Activated effector memory CD4-positive, alpha-beta T cell treated with anti-CD3 and anti-CD28 coated beads, Interleukin-2, amount 50 U/mL, for 16 hours (primary cell): Measurements from ENCODE around the gene ATP6V0A1.
"Not testable (repeated sequence)": the region's sequence is repeated elsewhere in the genome, so short reads cannot be mapped to it uniquely, and the experiment has no call there.

Experiments
- DNase-seq: peaks from one replicate; pipeline ENCODE4 v3.0.0-alpha.2; 2020

ATP6V0A1 gene

DNA sequence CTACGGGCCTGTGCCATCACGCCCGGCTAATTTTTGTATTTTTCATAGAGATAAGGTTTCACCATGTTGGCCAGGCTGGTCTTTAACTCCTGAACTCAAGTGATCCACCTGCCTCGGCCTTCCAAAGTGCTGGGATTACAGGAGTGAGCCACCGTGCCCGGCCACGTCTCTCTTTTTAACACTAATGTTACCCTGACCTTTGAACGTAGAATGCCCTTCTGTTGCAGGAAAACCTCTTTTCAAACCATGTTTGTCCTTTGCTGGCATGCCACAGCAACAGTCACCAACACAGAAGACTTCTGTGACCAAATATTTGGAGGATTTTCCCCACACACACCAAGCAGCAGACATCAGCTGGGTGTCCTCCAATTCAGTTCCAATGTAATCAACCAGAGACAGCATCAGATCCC lies 86.2 kb downstream of the ATP6V0A1 start:
- no peak for DNase-seq

DNA sequence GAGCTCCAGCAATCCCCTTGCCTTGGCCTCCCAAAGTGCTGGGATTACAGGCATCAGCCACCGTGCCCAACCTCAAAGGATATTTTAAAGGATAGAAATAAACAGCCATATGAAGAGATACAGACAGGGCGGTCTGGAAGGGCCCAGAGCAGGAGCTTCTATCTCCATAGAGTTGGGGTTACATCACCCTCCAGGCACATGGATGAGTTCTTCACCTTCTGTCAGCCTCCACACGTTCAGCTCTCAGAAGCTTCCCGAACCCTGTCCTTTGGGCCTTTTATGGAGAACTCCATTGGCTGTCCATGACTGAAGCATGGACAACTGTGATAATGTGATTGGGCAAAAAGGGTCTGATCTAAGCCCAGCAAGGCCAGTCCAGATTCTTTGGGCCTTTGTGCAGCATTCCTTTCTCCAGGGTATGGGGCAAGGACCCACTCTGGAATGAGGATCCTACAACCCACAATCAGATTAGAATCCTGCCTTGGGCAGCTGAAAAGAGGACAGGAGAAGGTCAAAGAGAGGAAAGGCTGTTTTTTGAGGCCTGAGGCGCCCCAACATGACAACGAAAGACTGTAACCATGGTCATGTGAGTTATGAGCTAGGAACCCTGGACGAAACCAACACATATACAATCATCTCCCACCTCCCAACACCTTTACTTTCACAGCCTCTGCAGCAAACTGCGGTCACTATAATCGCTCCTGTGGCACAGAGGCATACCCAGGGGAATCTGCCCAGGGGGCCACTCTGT lies 87.3 kb downstream of the ATP6V0A1 start:
- not testable (repeated sequence) for DNase-seq

- no peak for DNase-seq
Measured at GRCh38 chr17:42547001-42547461, 88.4 kb downstream of the ATP6V0A1 start.

GRCh38 chr17:42547698-42548069 lies 89.0 kb downstream of the ATP6V0A1 start:
- DNase-seq = no peak

GRCh38 chr17:42548070-42548837 lies 89.6 kb downstream of the ATP6V0A1 start:
- DNase-seq = peak; percentile 92

DNA sequence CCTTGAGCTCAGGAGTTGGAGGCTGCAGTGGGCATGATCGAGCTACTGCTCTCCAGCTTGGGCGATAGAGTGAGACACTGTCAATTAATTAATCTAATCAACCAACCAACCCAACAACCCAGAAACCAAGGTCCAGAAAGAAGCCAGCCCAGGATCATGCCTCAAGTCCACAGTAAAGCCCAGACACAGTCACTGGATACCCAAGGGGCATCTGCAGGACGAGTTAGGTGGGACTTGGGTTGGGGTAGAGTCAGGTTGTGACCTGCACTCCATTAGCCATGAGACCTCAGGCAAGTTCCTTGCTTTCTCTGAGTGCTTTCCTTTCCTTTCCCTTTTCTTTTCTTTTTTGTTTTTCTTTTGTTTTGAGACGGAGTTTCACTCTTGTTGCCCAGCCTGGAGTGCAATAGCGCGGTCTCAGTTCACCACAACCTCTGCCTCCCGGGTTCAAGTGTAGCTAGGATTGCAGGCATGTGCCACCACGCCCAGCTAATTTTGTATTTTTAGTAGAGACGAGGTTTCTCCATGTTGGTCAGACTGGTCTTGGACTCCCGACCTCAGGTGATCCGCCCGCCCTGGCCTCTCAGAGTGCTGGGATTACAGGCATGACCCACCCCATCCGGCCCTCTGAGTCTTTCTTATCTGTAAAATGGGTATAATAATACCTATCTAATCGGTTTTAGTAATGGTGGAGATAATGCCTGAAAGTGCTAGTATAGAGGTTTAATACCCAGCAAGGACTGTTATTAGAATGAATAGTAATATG lies 90.5 kb downstream of the ATP6V0A1 start:
- DNase-seq = no peak

GRCh38 chr17:42552736-42553135 lies 94.1 kb downstream of the ATP6V0A1 start, which contains the start of gene HSD17B1:
Gene HSD17B1, plus strand, starts transcription at chr17:42552923. Its CDS starts 11 bp downstream, at chr17:42552934.
- DNase-seq = not testable (repeated sequence)

DNA sequence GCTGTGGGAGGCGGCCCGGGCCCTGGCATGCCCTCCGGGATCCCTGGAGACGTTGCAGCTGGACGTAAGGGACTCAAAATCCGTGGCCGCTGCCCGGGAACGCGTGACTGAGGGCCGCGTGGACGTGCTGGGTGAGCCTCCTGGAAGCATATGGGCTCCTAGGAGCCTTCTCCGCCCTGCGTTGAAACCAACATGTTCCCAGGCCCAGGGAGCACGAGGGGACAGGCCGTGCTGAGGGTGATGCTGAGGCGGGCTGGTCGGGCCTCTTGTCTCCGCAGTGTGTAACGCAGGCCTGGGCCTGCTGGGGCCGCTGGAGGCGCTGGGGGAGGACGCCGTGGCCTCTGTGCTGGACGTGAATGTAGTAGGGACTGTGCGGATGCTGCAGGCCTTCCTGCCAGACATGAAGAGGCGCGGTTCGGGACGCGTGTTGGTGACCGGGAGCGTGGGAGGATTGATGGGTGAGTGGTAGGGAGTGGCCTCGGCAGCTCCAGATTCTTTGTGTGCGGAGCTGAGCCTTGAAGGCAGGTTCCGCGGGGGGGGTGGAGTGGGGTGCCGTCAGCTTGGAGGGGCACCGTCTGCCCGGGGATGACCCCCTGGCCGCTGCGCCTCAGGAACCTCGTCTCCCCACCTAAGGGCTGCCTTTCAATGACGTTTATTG lies 94.6 kb downstream of the ATP6V0A1 start:
- DNase-seq = no peak

DNA sequence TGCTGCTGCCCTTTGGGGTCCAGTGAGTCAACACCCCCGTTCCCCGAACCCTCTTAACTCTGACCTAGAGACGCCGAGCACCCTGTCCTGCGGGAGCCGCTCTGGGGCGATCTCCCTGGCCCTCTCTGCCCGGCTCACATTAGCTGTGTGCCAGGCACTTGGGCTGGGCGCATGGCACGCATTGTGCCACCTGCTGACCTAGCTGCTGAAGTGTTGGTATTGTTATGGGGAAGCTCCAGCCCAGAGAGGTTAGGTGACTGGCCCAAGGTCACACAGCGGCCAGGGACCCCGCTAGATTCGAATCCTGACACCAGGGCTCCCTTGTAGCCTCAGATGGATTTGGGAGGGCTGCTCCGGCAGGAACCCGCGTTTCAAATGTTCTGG lies 95.2 kb downstream of the ATP6V0A1 start:
- DNase-seq = no peak

GRCh38 chr17:42554250-42555121 lies 95.8 kb downstream of the ATP6V0A1 start:
- peak; percentile 89 for DNase-seq

DNA sequence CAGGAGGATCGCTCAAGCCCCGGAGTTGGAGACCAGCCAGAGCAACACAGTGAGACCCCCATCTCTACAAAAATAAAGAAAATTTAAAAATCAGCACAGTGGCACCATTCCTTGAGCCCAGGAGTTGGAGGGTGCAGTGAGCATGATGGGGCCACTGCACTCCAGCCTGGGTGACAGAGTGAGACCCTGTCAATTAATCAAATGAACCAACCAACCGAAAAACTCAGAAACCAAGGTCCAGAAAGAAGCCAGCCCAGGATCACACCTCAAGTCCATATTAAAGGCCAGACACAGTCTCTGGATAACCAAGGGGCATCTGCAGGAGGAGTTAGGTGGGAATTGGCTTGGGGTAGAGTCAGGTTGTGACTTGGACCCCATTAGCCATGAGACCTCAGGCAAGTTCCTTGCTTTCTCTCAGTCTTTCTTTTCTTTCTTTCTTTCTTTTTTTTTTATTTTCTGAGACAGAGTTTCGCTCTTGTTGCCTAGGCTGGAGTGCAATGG lies 96.5 kb downstream of the ATP6V0A1 start:
- DNase-seq = no peak

DNA sequence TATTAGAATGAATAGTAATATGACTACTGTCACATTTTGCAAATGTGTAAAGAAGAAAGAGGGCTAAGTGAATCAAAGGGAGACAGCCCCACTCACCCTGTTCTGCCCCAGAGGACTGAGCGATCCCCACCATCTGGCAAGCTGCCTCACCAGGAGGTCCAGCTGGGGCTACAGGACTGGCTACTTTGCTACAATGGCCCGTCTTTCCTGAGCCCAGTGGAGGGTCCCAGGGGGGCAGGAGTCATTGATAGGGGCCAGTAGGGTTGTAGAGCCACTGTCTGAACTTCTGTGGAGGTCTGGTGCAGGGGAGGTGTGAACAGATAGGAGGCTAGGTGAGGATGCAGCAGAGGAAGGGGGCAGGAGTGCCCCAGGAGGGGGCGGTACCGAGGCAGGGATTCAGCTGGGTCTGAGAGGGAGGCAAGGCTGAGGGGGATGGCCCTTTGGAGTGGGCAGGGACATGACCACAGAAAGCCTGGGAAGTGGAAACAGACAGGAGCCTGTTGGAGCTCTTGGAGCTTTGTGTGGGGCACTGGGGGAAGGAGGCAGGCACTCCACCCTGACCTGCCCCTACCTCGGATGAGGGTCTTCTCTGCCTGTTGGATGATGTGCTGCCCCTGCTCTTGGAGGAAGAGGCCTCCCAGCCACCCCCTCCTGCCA lies 97.4 kb downstream of the ATP6V0A1 start:
- DNase-seq = not testable (repeated sequence)

GRCh38 chr17:42559075-42559474 lies 100.4 kb downstream of the ATP6V0A1 start:
- DNase-seq = no peak

GRCh38 chr17:42560246-42560645 lies 101.6 kb downstream of the ATP6V0A1 start:
- DNase-seq = no peak

- peak; percentile 96 for DNase-seq
Measured at GRCh38 chr17:42561897-42562387, 103.3 kb downstream of the ATP6V0A1 start, which contains the start of gene COASY. Gene COASY, plus strand, starts transcription at chr17:42562148. Its CDS starts 475 bp downstream, at chr17:42562623.

DNA sequence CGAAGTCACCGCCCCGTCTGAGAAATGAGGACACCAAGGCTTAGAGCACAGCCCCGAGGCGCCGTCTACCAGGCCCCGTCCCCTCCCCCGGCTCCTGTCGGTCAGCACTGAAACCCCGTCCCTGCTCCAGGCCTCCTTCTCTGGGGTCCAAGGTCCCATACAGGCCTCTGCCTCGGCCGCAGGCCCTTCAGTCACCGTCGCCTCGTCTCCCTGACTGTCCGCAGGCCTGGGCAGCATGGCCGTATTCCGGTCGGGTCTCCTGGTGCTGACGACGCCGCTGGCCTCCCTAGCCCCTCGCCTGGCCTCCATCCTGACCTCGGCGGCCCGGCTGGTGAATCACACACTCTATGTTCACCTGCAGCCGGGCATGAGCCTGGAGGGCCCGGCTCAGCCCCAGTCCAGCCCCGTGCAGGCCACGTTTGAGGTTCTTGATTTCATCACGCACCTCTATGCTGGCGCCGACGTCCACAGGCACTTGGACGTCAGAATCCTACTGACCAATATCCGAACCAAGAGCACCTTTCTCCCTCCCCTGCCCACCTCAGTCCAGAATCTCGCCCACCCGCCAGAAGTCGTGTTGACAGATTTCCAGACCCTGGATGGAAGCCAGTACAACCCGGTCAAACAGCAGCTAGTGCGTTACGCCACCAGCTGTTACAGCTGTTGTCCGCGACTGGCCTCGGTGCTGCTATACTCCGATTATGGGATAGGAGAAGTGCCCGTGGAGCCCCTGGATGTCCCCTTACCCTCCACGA lies 103.9 kb downstream of the ATP6V0A1 start:
- DNase-seq = peak; percentile 69

- no peak for DNase-seq
Measured at GRCh38 chr17:42563143-42563509, 104.4 kb downstream of the ATP6V0A1 start.

GRCh38 chr17:42563543-42563942 lies 104.9 kb downstream of the ATP6V0A1 start:
- DNase-seq = no peak

GRCh38 chr17:42563950-42564349 lies 105.3 kb downstream of the ATP6V0A1 start:
- no peak for DNase-seq
